HUES6 (cell line): ENCODE results near the gene EBF3.

Experiments used
- H3K27ac ChIP-seq: 2 replicates; pipeline ENCODE4 v1.7.0; 2013; ENCODE audit warnings: low read depth, mild to moderate bottlenecking, low read length, inconsistent platforms
- H3K27me3 ChIP-seq: 2 replicates; pipeline ENCODE4 v1.6.1; 2013; ENCODE audit warnings: low read length; ENCODE audit not compliant: control insufficient read depth, insufficient read depth
- H3K36me3 ChIP-seq: 2 replicates; pipeline ENCODE4 v1.6.1; 2013; ENCODE audit warnings: low read length; ENCODE audit not compliant: control insufficient read depth, insufficient read depth
- H3K4me1 ChIP-seq: 2 replicates; pipeline ENCODE4 v1.6.1; 2013; ENCODE audit warnings: low read length; ENCODE audit not compliant: control insufficient read depth, insufficient read depth
- H3K4me3 ChIP-seq: 2 replicates; pipeline ENCODE4 v1.5.1; 2013; ENCODE audit warnings: low read depth, low read length
- H3K9ac ChIP-seq: one replicate; pipeline ENCODE4 v1.6.1; 2013; ENCODE audit warnings: mild to moderate bottlenecking, low read length
- H3K9me3 ChIP-seq: 2 replicates; pipeline ENCODE4 v1.6.1; 2013; ENCODE audit warnings: low read depth, low read length; ENCODE audit not compliant: control insufficient read depth, insufficient read depth

The EBF3 gene

DNA sequence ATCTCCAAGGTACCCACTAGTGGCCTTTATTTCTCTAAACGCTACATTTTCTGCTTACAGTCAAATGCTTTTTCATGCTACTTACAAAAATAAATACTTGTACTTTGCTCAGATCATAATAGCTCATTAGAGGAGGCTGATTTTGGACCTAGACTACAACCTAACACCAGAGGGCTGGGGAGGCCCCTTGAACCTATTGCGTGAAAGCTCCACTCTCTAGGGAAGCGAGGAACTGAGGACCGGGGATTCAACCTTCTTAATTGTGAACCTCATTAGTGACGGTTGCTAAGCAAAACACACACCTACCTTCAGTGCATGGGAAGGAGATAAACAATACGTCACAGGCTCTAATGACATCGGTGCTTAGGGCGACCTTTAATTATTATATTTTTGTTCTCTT lies 92.1 kb downstream of the EBF3 start:
- Histone ChIP-seq H3K9me3 (no peaks in the 10 kb centered on the region), H3K27ac (no peak overlapping the region), H3K27me3 (no peaks in the 10 kb centered on the region), H3K4me1 (peaks cover 22% of the 10 kb centered on the region), H3K4me3 (no peak overlapping the region), H3K36me3 (no peaks in the 10 kb centered on the region), H3K9ac (no peak overlapping the region)

GRCh38 chr10:129870961-129871621 lies 93.0 kb downstream of the EBF3 start:
- Histone ChIP-seq H3K4me3 (no peak overlapping the region), H3K36me3 (no peaks in the 10 kb centered on the region), H3K27ac (no peak overlapping the region), H3K4me1 (peaks cover 22% of the 10 kb centered on the region), H3K27me3 (no peaks in the 10 kb centered on the region), H3K9me3 (no peaks in the 10 kb centered on the region), H3K9ac (no peak overlapping the region)

DNA sequence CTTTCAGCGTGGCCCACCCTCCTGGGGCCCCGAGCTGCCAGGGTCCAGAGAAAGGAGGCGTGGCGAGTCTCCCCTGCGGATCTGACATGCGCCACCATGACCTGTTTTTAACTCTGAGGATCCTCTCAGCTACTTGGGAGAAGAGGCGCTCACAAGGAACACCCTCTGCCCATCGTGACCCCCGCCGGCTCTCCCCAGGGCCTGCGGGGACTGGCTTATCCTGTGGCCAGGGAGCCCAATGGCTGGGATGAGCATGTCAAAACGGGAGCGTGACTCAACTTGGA lies 93.7 kb downstream of the EBF3 start:
- Histone ChIP-seq H3K4me3 (no peak overlapping the region), H3K9ac (no peak overlapping the region), H3K27ac (no peak overlapping the region), H3K4me1 (peaks cover 22% of the 10 kb centered on the region), H3K36me3 (no peaks in the 10 kb centered on the region), H3K27me3 (no peaks in the 10 kb centered on the region), H3K9me3 (no peaks in the 10 kb centered on the region)

DNA sequence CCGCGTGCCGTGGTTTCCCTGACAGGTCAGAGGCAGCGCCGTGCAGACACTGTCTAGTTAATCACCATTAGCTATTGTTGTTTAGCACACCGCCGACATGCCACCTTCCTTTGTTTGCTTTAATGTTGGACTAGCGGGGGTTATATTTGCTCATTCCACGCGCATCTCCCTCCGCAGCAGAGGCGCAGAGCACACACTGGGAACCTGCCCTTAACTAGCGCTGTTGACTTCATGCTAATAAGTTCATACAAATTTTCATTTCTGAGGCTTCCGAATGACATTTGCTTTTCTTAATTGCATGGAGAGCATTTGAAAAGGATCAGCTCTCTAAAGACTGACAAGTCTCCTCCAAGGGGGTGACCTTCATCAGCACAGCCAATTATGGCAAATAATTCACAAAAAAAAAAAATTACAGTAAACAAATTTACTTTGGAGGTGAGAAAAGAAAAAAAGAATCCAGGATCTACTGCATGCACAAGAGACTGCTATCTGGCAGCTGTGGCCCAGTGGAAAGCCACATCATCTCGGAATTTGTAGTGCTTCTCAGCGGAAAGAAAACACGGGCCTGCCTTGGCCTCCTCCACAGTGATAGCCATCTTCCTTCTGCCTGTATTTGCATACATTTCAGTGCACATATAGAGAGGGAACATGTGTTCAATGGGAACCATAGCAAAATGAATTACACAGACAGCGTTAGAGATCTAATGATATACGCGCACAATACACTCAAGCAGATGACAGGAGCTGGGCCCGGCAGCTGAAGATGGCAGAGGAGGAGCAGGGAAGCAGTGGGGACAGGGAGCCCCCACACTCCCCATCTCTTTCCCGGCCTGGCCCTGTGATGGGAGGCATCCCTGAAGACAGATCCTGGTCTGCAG lies 94.2 kb downstream of the EBF3 start:
- Histone ChIP-seq H3K36me3 (no peaks in the 10 kb centered on the region), H3K27ac (no peak overlapping the region), H3K9me3 (no peaks in the 10 kb centered on the region), H3K9ac (no peak overlapping the region), H3K4me3 (no peak overlapping the region), H3K4me1 (peaks cover 22% of the 10 kb centered on the region), H3K27me3 (no peaks in the 10 kb centered on the region)

DNA sequence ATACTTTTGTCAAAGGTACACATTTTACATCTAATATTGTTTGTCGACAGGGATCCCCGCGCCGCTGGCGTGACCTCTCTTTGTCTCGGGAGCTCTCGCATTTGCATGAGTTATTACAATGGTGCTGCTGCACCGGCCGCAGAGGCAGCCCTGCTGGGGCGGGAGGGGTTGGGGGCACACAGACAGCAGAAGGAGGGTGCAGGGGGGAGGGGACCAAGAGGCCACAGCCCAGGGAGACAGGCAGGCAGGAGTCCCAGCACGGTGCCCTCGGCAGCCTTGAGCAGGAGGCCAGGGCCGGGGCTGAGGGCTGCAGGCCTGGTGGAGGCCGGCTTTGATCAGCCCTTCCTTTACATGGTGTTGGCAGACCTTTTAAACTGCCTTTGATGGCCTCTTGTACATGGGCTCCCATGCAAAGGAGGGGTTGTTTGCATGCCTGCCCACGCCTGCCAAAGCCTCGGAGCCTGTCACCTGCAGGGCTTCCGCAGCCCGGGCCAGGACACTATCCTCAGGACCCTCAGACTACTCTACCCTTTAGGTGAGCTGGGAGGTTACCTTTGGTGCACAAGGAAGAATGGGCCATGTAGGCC lies 95.5 kb downstream of the EBF3 start:
- no peaks in the 10 kb centered on the region for H3K9me3 ChIP-seq
- H3K36me3 ChIP-seq: no peaks in the 10 kb centered on the region
- H3K4me3 ChIP-seq: no peak overlapping the region
- H3K4me1 ChIP-seq: peaks cover 24% of the 10 kb centered on the region
- no peak overlapping the region for H3K9ac ChIP-seq
- H3K27me3 ChIP-seq: no peaks in the 10 kb centered on the region; the same call in 1 of the 2 replicates
- H3K27ac ChIP-seq: no peak overlapping the region

DNA sequence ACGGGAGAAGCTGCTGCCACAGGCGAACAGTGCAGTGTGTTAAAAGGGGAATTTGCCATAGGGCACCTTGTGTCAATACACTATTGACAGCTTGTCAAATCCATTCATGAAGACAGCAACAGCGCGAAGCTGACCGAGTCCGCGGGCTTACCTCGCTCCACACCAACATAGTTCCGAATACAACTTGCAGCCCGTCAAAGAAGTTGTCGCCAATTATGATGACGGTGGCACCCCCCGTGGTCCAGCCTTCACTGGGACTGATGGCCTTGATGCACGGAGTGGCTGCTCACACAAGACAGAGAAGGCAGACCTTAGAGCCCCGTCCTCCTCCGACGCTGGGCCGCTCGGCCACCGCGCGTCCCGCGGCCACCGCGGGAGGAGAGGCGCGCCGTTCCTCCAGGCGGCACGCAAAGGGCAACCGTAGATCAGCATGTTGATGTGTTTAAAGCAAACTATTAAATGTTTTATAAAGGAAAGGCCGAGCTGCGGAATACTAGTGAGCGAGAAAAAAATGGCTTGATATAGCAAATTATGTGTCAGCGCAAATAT lies 96.4 kb downstream of the EBF3 start:
- H3K9me3 ChIP-seq: no peaks in the 10 kb centered on the region
- peaks cover 26% of the 10 kb centered on the region for H3K4me1 ChIP-seq
- no peak overlapping the region for H3K4me3 ChIP-seq
- no peak overlapping the region for H3K9ac ChIP-seq
- no peak overlapping the region for H3K27ac ChIP-seq
- H3K36me3 ChIP-seq: no peaks in the 10 kb centered on the region
- H3K27me3 ChIP-seq: no peaks in the 10 kb centered on the region; the same call in 1 of the 2 replicates

DNA sequence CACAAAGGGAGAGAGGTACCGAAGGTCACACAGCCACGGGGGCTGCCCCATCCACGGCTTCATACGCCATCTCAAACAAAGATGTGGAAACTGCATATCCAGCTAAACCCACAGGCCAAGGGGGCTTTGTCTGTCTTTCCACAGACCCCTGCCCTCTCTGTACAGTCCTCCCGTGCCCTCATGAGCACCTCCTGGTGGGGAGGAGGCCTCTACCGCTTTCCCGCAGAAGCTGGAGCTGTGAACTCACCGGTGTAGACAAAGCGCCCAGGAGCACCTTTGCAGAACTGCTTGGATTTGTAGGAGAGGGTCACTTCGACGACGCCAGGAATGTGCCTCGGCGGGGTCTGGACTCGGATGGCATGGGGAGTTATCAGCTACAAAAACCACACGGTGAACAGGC lies 97.2 kb downstream of the EBF3 start:
- no peaks in the 10 kb centered on the region for H3K36me3 ChIP-seq
- H3K4me1 ChIP-seq: peaks cover 26% of the 10 kb centered on the region
- H3K9ac ChIP-seq: no peak overlapping the region
- no peaks in the 10 kb centered on the region; the same call in 1 of the 2 replicates for H3K27me3 ChIP-seq
- no peak overlapping the region for H3K27ac ChIP-seq
- H3K4me3 ChIP-seq: no peak overlapping the region
- no peaks in the 10 kb centered on the region for H3K9me3 ChIP-seq

DNA sequence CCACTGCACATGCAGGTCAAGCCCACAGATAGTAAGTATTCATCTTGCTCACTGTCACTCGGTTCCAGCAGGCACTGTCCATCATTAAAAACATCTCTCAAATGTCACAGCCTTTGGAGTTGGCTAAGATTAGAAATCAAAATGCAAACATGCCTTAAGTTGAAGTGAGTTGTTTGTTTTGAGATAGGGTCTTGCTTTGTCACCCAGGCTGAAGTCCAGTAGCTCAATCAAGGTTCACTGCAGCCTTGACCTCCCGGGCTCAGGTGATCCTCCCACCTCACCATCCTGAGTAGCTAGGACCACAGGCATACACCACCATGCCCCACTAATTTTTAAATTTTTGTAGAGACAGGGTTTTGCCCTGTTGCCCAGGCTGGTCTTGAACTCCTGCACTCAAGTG lies 98.1 kb downstream of the EBF3 start:
- no peak overlapping the region for H3K9ac ChIP-seq

DNA sequence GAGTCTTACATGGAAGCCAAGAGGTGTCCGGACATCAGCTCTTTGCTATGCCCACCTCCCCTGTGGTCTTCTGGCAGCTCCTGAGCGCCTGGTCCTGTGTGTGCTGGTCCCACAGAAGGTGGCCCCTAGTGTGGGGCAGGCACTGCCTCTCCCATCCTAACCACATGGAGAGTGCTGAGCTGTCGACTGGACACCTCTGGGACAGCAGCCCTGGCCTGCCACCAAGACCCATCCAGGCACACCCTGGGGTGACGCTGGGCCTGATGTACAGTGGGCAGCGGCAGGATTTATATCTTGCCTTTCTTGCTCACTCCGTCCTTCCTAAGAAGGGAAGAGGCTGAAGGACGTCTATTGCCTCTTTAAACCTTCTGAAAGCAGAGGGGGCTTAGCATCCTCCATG lies 98.7 kb downstream of the EBF3 start:
- Histone ChIP-seq H3K9ac (no peak overlapping the region), H3K4me1 (peaks cover 18% of the 10 kb centered on the region), H3K4me3 (no peak overlapping the region), H3K27ac (no peak overlapping the region), H3K9me3 (no peaks in the 10 kb centered on the region), H3K27me3 (no peaks in the 10 kb centered on the region; the same call in 1 of the 2 replicates), H3K36me3 (no peaks in the 10 kb centered on the region)

More for the DNA sequence above, 98.1 kb downstream of the EBF3 start:
- no peaks in the 10 kb centered on the region; the same call in 1 of the 2 replicates for H3K27me3 ChIP-seq
- no peaks in the 10 kb centered on the region for H3K9me3 ChIP-seq
- peaks cover 20% of the 10 kb centered on the region for H3K4me1 ChIP-seq
- no peaks in the 10 kb centered on the region for H3K36me3 ChIP-seq
- H3K4me3 ChIP-seq: no peak overlapping the region
- H3K27ac ChIP-seq: no peak overlapping the region

DNA sequence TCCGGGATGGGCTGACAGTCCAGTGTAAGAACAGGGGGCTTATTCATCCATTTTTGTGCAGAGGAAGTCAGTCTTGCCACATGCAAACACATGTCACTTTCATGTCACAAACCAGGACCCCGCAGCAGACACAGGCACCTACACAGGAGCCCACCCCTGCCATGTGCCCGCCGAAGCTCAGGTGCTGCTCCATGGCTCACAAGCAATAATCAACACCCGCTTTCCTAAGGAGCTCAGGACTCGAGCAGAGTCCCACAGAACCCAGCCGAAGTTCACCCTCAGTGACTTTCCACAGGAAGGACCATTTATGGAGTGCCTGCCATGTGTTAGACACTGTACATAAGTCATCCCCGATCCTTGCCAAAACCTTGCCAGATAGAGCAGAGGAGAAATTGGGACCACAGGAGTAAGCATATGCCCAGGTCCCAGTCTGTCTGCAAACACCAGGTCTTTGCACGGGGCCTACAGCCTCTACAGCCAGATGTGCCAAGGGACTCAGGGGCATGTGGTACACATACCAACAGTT lies 99.4 kb downstream of the EBF3 start:
- Histone ChIP-seq H3K27me3 (no peaks in the 10 kb centered on the region; the same call in 1 of the 2 replicates), H3K9me3 (no peaks in the 10 kb centered on the region)

GRCh38 chr10:129864082-129864481 lies 100.0 kb downstream of the EBF3 start:
- Histone ChIP-seq H3K4me3 (no peak overlapping the region), H3K9me3 (no peaks in the 10 kb centered on the region), H3K36me3 (no peaks in the 10 kb centered on the region), H3K27me3 (no peaks in the 10 kb centered on the region; the same call in 1 of the 2 replicates), H3K4me1 (peaks cover 17% of the 10 kb centered on the region), H3K9ac (no peak overlapping the region), H3K27ac (no peak overlapping the region)

More for the DNA sequence above, 99.4 kb downstream of the EBF3 start:
- Histone ChIP-seq H3K4me1 (peaks cover 18% of the 10 kb centered on the region), H3K27ac (no peak overlapping the region), H3K9ac (no peak overlapping the region), H3K36me3 (no peaks in the 10 kb centered on the region), H3K4me3 (no peak overlapping the region)
